ENCODE measurements around the gene KDM6B. TPM values are rescaled to one million over a fixed set of nuclear protein-coding genes. Genes with fewer than 3 reads are reported as not detected.

The KDM6B gene
- total RNA-seq, 1 experiment from 2014 or later = 28.9 TPM

GRCh38 chr17:7843257-7843535 is 9.2 kb downstream of the KDM6B start:
- no peaks in the 10 kb centered on the region; the same call in 1 of the 2 replicates for H3K4me1 ChIP-seq (ENCODE audit: insufficient read depth, low read length)
- H2BK120ac ChIP-seq (ENCODE audit: low read depth, low read length, poor library complexity, severe bottlenecking) = no peak overlapping the region
- Mint-ChIP-seq H3K4me3 (peak overlapping the region; percentile 89 to 94), H3K27me3 (ENCODE audit: low read depth) (peaks cover 30% of the 10 kb centered on the region), H3K4me1 (peaks cover 31 to 48% of the 10 kb centered on the region in 2 experiments), H3K27ac (no peak overlapping the region), H3K36me3 (ENCODE audit: insufficient read depth in 1 of 3, low read depth in 3 of 3) (peaks cover 4 to 28% (median 19%) of the 10 kb centered on the region in 3 experiments; a peak in 6 of 7 replicates), H3K9me3 (no peaks in the 10 kb centered on the region; a peak in 1 of 5 replicates)
- H4K91ac ChIP-seq (ENCODE audit: insufficient read length, low read depth, low read length) = no peak overlapping the region
- H3T11ph ChIP-seq (ENCODE audit: low read length) = no peak overlapping the region
- H4K5ac ChIP-seq (ENCODE audit: insufficient read length, low read depth, low read length) = no peak overlapping the region
- no peak overlapping the region for H2AFZ ChIP-seq (ENCODE audit: low read length)
- no peak overlapping the region for H3K14ac ChIP-seq (ENCODE audit: insufficient read depth, low read length)
- peak; percentile 74 for DNase-seq
- H2BK20ac ChIP-seq (ENCODE audit: low read depth, low read length, poor library complexity, severe bottlenecking) = no peak overlapping the region
- H3K23me2 ChIP-seq (ENCODE audit: insufficient read length, low read depth, low read length, poor library complexity, severe bottlenecking) = peaks cover 29% of the 10 kb centered on the region
- H3K18ac ChIP-seq (ENCODE audit: insufficient read length, low read depth, low read length) = no peak overlapping the region
- no peaks in the 10 kb centered on the region for H3K79me2 ChIP-seq (ENCODE audit: insufficient read depth, low read length)
- H2BK5ac ChIP-seq (ENCODE audit: insufficient read length, low read length) = no peak overlapping the region
- no peak overlapping the region for H3K56ac ChIP-seq (ENCODE audit: insufficient read length, low read depth, low read length)
- peaks cover 28% of the 10 kb centered on the region; the same call in 1 of the 2 replicates for H3K27me3 ChIP-seq (ENCODE audit: insufficient read depth, low read length)
- no CpG with 5 or more reads among the region's 17 CpGs for WGBS (ENCODE audit: extremely low coverage, insufficient read length, low lambda C conversion rate)
- H3K4ac ChIP-seq (ENCODE audit: low read depth, low read length) = no peak overlapping the region
- no peaks in the 10 kb centered on the region for H4K20me1 ChIP-seq (ENCODE audit: control insufficient read depth, insufficient read depth, insufficient read length)
- H3K4me2 ChIP-seq (ENCODE audit: insufficient read depth, insufficient read length, low read length) = peak overlapping the region; percentile 97
- H3K23ac ChIP-seq (ENCODE audit: insufficient read length, low read depth, low read length) = no peak overlapping the region
- TF ChIP-seq CTCF (conservative IDR thresholded peaks at IDR 0.05) = no peak
- no peak overlapping the region for H2AK5ac ChIP-seq (ENCODE audit: insufficient read length, low read length)
- H3K79me1 ChIP-seq (ENCODE audit: insufficient read depth, low read depth, low read length, poor library complexity, severe bottlenecking) = no peaks in the 10 kb centered on the region
- no peak overlapping the region for H2BK12ac ChIP-seq (ENCODE audit: insufficient read length, low read depth, low read length)
- H3K9me3 ChIP-seq (ENCODE audit: control insufficient read depth, low read depth, low read length) = no peaks in the 10 kb centered on the region
- H4K8ac ChIP-seq (replicated peaks; ENCODE audit: insufficient read length, low read depth, low read length) = no peak overlapping the region
- H3K9ac ChIP-seq (ENCODE audit: extremely low read depth, insufficient read length, low read length) = peak overlapping the region; percentile 27
- H3K27ac ChIP-seq (ENCODE audit: insufficient read length, low read depth, low read length) = no peak overlapping the region
- no peak overlapping the region for H2BK15ac ChIP-seq (ENCODE audit: low read depth, low read length)

Measured in H9 (cell line).